Measurements from ENCODE around the gene ZMPSTE24.

ZMPSTE24 gene

DNA sequence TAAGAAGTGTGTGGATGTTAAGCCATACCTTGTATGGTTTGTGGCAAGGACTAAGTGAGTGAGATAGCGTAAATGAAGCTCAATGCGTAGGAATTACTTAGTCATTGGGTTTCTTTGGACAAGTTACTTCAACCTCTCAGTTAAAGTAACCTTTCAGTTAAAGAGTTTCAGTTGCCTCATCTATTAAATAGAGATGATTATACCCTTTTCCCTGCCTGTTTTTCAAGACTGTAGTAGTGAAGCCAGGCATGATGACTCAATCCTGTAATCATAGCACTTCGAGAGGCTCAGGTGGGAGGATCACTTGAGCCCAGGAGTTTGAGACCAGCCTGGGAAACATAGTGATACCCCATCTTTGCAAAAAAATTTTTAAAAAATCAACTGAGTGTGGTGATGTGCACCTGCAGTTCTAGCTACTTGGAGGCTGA lies 6.3 kb downstream of the ZMPSTE24 start:
- peak in 1 of 2 donors; percentile 15 for DNase-seq (ENCODE audit: low read depth in 2 of 2)

DNA sequence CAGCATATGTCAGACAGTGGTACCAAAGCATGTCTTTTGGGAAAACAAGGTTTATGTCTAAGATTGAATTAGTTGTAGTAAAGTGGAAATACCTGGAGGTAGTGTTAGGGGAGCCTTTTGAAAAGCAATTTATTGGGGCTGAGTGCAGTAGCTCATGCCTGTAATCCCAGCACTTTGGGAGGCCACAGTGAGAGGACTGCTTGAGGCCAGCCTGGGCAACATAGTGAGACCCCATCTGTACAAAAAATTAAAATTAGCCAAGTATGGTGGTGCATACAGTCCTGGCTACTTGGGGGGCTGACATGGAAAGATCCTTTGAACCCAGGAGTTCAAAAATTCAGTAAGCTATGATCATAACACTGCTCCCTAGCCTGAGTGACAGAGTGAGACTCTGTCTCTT lies 7.3 kb downstream of the ZMPSTE24 start:
- no peak for DNase-seq (ENCODE audit: low read depth in 2 of 2)

DNA sequence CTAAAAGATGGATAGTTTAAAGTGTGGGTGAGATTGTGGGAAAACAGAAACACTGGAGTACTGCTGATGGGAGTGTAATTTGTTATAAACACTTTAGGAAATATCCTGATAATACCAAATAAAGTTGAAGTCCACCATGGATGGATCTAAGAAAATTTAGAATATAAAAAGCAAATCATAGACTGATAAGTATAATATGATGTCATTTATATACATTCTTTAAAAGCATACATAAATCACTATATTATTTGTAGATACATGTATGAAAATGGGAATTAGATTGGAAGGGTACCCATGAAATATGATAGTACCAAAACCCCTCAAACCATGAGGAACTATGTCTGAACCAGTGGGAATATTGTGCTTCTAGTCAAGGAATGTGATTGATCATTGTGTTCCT lies 7.9 kb downstream of the ZMPSTE24 start:
- DNase-seq (ENCODE audit: low read depth in 2 of 2), result no peak

DNA sequence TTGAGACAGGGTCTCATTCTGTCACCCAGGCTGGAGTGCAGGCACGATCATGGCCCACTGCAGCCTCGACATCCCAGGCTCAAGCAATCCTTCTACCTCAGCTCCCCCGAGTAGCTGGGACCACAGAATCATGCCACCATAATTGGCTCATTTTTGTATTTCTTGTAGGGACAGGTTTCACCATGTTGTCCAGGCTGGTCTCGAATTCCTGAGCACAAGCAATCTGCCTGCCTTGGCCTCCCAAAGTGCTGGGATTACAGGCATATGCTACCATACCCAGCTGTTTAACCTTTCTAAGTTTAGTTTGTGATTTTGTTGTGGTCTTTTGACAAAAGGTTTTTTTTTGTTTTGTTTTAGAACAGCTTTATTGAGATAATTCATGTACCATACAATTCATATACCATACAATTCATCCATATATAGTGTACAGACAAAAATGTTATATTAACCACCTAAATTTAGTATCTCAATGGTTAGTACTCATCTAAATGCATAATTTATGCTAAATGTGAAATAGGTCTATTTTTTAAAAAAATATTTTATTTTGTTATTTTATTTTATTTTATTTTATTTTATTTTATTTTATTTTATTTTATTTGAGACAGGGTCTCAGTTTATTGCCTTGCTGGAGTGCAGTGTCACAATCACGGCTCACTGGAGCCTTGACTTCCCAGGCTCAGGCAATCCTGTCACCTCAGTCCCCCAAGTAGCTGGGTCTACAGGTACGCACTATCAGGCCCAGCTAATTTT lies 8.9 kb downstream of the ZMPSTE24 start:
- no peak for DNase-seq (ENCODE audit: low read depth in 2 of 2)

DNA sequence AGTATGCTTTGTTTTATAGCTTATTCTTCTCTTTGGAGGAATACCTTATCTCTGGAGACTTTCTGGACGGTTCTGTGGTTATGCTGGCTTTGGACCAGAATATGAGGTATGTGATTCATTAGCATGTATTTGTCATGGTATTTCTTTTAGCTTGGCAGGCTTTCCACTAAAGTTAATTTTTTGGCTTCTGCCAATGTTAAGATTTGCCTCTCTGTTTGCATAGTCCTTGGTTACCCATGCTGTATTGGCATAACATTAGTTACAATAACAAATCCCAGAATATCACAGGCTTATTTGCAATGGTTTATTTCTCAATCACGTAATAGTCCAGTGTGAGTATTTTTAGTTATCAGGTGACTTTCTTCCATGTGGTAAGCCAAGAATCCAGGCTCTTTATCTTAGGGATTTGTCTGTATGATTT lies 9.7 kb downstream of the ZMPSTE24 start:
- DNase-seq (ENCODE audit: low read depth in 2 of 2), result no peak

DNA sequence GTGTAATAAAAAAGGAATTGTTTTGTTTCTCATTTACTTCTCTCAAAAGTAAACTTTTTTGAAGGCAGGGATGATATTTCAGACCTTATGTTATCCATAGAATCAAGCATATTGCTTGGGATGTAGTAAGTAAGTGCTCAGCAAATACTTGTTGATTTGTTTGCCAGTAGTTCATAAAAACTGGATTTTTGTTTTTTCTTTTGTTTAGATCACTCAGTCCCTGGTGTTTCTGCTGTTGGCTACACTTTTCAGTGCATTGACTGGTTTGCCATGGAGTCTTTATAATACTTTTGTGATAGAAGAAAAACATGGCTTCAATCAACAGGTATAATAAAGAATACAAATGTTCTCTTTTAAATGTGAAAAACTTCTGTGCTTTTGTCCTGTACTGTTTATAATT lies 10.2 kb downstream of the ZMPSTE24 start:
- DNase-seq (ENCODE audit: low read depth in 2 of 2), result no peak

DNA sequence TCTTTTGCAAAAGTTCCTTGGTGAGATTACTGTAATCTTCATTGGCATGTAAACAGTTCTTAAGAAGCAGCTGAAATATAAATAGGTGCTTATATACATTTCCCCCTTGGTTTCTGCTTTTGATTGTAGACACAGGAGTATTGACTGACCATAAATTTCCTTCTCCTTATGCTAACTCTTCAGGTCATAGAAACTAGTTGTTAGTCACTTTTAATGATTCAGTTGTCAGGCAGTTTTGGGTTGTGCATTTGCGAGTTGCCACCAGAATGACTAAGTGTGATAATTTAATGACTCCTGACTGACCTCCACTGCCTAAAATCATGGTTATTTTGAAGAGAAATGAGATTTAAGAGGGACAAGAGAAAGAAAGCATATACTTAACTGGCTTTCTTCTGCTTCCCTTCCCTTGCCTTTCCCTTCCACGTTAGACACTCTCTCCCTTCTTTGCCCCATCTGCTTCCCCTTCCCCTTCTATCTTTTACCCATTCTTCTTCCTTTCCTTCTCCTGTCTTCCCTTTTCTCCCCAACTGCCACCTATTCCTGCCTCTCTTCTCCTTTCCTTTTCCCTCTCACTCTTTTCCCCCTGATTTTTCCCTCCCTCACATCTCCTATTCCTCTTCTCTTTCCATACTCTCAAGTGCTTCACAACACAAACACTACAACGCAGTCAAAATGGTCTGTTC lies 12.3 kb downstream of the ZMPSTE24 start:
- DNase-seq (ENCODE audit: low read depth in 2 of 2), result no peak

DNA sequence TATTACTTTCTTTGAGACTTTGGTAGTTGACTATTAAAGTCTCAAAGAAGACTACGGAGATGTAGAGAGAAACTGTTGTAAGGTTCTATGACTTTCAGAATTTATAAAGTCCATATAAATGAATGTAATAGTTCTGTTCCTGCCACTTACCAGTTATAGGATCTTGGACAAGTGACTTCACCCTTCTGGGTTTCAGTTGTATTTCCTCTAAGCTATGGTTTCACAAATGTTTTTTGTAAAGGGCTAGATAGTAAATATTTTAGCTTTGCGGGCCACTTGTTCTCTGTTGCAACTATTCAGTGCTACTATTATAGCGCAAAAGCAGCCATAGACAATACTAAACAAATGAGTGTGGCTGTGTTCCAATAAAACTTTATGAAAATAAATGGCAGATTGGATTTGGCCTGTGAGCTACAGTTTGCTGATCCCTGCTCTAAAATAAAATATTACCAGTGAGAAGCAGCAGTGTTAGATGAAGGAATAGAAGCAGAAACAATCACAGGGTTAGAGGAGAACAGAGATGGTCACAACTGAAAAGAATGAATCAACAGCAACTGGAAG lies 14.7 kb downstream of the ZMPSTE24 start:
- DNase-seq (ENCODE audit: low read depth in 2 of 2), result no peak

DNA sequence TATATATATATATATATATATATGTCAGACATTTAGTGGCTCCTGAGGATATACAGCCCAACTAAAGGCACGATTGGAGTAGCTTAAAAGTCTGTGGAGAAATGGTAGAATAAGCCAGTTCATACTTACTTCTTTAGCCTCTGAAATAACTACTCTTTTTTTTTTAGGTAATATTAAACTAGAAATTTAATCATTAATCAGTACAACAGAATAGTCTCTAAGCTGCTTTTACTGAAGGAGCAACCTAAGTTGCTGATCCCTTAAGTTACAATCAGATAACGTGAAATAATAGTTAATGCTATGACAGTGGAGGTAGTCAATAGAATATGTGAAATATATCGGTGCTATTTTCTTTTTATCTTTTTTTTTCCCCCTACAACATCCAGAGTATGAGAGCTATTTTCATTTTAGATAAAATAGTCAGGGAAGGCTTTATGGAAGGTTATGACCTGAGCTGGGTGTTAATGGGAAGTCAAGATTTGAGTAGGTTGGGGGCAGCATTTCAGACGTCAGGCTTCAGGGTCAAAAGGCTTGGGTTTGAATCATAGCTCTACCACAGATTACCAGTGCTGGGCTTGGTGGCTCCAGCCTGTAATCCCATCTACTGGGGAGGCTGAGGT lies 15.6 kb downstream of the ZMPSTE24 start:
- DNase-seq (ENCODE audit: low read depth in 2 of 2), result no peak

DNA sequence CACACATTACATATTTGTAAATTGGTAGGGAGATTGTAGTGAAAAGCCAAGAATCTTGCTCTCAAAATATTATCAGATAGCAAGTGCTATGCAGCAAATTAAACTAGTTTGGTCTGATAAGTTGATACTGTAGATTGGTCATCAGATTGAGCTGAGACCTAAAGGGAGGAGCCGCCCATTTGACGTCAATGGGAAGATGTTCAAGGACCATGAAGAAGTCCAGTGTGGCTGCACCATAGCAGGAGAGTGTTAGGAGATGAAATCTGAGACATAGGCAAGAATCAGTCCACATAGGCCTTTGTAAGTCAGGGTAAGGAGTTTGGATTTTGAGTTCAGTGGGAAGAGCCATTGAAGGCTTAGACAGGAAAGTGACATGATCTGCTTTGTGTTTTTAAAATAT lies 16.3 kb downstream of the ZMPSTE24 start:
- no peak for DNase-seq (ENCODE audit: low read depth in 2 of 2)

DNA sequence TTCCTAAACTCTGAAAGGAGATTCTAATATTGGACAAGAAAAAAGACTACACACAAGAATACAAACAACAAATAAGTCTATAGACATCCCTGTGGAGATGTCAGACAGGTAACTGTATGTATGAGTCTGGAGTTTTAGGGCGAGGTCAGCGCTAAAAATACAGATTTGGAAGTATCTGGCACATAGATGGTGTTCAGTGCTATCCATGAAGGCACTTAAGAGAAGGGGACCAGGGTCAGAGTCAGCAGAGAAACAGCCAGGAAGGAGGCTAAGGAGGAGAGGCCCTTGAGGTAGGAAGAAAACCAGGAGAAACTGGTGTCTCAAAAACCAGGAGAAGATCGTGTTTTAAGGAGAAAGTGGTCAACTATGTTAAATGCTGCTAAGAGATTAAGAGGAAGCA lies 18.1 kb downstream of the ZMPSTE24 start:
- no peak for DNase-seq (ENCODE audit: low read depth in 2 of 2)

DNA sequence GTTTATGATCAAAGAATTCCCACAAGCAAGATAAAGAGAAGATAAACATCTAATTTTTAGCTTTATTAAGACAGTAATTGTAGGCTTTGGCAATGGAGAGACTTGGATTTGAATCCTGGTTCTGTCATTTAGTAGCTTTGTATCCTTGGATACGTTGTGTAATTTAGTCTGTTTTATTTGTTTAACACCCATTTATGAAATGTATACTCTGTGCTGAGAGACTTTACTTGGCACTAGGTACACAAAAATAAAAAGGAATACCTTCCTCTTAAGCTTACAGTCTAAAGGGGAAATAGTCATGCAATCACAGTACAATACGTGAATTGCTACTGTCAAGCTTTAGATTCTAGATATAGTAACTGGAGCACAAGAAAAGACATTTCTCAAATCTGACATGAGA lies 23.8 kb downstream of the ZMPSTE24 start:
- DNase-seq (ENCODE audit: low read depth in 2 of 2), result no peak

DNA sequence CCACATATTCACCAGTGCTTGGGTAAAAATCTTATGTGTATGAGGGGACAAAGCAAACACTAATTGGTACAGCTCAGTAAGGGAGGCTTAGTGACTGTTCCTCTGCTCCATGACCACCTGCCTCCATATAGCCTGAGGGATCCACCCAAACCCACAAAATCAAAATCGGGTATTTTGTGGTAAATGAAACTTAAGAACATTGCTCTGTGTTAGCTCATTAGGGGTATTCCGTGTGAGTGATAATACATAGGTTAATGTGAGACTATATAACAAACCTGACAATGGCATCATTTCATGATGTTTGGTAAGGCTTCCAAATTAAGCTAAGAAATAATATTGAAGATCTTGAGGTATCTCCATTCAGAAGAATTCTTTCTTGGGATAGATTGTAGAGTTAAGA lies 33.3 kb downstream of the ZMPSTE24 start:
- DNase-seq (ENCODE audit: low read depth in 2 of 2), result no peak

DNA sequence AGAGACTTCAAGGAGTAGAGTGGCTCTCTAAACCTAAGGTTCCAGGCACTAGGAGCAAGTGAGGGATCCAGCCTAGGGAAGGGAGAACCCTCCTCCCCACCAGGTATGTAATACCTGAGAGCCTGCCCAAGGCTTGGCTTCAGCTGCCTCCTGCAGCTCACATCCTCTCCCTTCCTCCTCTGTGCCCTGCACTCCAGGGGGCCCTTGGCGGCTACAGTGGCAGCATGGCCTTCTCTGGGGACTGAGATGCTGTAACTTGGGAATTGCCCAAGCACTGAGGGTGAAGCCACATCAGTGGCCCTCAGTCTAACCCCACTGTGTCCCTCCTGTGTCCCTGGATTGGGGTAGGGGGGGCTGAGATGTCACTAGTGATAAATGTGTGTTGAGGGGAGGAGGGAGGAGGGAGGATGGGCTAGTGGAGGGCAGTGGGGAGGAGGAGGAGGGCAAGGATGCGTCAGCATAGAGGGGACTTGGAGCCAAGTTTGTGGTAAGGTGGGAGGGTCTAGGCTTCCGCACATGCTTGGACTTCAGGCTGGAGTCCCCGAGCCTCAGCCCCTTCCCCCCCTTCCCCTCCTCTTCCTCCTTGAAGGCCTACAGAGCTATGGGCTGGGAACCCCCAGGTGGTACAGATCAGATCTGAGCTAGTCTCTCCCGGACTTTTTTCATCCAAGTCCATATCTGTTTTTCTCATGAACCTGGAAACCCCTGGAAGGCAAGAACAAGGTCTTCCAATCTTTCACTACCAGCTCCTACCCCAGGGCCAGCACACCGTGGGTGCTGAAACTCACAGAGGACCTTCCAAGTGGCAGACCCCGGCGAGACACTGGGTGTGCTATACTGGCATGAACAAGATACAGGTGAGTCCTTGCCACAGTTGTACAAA lies 41.6 kb downstream of the ZMPSTE24 start:
- DNase-seq (ENCODE audit: low read depth in 2 of 2), result no peak

DNA sequence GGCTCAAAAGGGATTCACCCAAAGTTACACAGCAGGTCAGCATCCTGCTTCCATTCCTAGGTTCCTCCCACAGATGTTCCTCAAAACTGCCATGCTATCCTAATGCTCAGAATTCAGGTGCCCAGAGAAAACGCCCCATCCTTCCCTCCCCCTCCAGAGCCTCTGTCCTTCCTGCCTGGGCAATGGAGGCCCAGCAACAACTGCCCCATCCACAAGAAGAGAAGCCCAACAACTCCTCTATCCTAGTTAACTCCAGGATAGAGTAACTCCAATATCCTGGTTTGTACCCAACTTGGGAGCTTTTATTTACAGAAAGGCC lies 42.2 kb downstream of the ZMPSTE24 start:
- DNase-seq (ENCODE audit: low read depth in 2 of 2), result no peak

DNA sequence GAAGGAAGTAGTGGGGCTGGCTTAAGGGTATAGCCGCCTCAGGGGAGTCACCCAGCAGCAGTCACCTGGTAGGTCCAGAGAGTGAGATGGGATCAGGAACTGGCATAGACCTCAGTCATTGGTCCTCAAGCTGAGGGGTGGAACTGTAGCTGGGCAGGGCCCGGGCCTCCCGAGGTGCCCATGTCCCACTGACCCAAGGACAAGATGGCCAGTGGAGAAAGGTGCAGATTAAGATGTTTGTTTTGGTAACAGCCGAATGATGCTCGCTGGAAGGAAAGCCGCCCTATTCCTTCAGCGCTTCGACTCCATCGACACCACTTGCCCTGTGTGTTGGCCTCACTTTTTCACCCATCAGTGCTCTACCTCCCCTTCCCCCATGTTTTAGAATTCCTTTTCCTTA lies 42.6 kb downstream of the ZMPSTE24 start:
- no peak for DNase-seq (ENCODE audit: low read depth in 2 of 2)

DNA sequence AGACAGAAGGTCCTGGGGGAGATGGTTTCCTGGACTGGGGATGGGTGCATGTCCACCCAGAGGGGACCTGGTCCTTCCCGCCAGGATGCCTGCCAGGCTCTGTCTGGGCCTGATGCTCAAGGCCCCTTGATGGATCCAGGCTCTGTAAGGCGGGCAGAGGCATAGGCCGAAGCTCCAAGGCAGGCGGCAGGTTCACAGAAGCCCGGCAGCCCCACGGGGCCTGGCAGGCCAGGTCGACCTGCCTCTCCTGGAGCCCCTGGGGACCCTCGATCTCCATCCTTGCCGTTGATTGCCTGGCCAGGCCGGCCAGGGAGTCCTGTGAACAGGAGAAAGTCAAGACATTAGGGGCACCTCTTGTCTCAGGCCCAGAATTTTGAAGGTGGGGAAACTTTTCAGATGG lies 43.0 kb downstream of the ZMPSTE24 start:
- no peak for DNase-seq (ENCODE audit: low read depth in 2 of 2)

DNA sequence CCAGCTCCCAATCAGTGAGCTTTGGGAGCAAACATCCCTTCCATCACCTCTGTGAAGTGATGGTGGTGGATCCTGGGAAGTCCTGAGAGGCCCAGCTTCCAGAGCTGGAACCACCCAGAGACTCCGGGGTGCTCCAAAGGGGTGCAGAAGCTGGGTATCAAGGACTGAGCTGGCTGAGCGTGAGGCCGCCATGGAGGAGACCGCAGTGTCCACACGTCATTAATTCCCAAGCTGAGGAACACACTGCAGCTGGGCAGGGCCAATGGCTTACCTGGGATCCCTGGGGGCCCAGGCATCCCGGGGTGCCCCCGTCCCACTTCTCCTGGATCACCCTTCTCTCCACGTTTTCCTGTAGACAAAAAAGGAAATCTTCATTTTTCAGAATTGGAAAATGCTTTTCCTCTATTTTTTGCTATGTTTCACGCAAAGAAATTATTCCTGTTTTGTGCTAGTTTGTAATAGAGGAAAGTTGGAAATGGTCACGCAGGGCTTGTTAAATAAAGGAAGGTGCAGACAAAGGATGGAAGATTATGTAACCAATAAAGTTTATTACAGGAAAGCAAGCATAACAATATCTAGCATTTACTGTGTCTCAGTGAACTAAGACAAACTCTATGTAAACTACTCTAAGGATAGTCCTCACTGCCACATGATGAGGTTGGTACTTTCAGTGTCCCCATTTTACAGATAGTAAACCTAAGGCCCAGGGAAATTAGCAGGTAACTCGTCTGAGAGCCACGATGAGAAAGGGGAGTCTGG lies 43.7 kb downstream of the ZMPSTE24 start:
- no peak for DNase-seq (ENCODE audit: low read depth in 2 of 2)

DNA sequence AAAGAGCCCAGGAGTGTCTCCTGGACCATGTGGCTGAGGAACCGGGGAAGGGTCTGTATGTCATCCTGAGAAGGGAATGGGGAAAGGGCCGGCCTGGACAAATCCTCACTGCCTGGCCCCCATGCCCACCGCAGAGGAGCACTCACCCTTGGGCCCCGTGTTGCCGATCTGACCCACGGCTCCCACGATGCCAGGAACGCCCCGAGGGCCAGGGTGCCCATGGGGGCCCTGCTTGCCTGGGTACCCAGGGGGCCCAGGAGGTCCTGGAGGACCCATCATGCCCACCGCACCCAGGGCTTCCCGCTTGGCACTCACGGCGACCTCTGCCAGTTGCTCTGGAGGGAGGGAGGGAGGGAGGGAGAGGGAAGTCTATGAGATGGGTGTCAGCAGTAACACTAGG lies 44.4 kb downstream of the ZMPSTE24 start:
- DNase-seq (ENCODE audit: low read depth in 2 of 2), result no peak

DNA sequence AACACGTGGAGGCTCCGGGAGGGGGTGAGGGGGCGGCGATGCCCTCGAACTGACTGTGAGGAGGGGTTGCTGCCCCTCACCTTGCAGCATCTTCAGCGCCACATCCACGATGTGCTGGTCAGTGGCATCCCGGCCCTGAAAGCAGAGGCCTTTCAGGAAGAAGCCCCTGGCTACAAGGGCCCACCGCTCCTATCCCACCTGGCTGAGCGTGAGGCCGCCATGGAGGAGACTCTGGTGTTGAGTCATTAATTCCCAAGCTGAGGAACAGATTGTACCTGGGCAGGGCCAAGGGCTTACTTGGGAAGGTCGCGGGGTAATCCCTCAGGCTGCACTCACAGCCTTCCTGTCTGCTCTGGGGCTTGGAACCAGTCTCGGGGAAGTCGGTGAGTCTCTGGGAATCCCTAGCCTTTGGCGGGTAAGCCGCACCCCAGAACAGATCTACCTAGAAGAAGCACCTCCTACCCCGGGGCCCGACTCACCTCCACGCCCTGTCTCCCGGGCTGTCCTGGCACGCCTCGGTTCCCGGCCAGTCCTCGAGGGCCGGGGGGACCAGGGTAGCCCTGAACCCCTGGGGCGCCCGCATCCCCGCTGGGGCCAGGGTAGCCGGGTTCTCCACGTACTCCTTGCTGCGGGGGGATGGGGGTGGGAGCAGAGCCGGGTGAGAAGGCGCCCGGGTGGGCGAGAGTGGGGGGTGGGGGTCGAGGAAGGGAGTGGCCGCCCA lies 45.2 kb downstream of the ZMPSTE24 start:
- DNase-seq (ENCODE audit: low read depth in 2 of 2), result no peak

DNA sequence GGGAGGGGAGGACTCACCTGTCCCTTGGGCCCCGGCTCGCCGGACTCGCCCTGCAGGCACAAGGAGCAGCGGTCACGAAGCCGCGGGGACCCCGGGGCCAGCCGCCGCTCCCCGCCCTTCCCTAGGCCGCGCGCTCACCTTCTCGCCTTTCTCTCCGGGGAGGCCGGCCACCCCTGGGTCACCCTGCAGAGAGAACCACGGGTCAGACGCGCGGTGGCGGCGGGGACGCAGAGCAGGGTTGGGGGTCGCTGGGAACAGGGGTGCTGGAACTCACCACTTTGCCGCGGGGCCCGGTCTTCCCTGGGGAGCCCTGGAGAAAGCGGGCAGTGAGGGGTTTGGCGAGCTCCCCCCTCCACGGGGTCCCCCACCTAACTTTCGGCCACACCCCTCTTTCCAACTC lies 45.8 kb downstream of the ZMPSTE24 start:
- no peak for DNase-seq (ENCODE audit: low read depth in 2 of 2)

Data from activated CD4-positive, alpha-beta T cell treated with anti-CD3 and anti-CD28 coated beads for 24 hours (primary cell).